Kidney tubule cell (primary cell): ENCODE results near the gene CLEC2B.
"Not testable (repeated sequence)": the region's sequence is repeated elsewhere in the genome, so short reads cannot be mapped to it uniquely, and the experiment has no call there.

Experiments
- DNase-seq: peaks from one replicate; pipeline ENCODE4 v3.0.0-alpha.2; 2018; ENCODE audit warnings: low spot score

Gene CLEC2B

GRCh38 chr12:9869307-9870161 lies at the start of gene CLEC2B:
Gene CLEC2B (minus strand): TSS chr12:9869354.
- DNase-seq, result peak; percentile 55

GRCh38 chr12:9911708-9912107 lies 42.6 kb upstream of the CLEC2B start:
- DNase-seq, result no peak

- DNase-seq, result no peak
These were observed 41.7 kb upstream of the CLEC2B start for GRCh38 chr12:9910716-9911421.

DNA sequence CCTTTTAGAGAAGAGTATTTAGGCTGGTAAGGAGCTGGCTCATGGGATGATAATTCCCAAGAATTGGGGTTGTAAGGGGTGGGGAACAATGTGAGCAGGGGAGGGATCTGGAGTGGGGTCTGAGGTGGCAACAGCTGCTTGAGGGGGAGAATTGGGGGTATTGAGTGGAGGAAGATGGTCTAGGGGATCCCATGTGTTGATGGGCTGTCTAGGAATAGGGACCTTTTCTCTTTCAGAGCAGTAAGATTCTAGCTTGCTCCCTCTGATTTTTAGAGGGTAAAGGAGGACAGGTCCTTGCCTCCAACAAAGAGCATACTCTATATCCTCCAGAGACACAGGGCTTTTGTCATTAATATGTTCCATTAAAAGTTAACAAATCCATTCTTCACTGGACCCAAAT lies 40.6 kb upstream of the CLEC2B start:
- DNase-seq, result no peak

DNA sequence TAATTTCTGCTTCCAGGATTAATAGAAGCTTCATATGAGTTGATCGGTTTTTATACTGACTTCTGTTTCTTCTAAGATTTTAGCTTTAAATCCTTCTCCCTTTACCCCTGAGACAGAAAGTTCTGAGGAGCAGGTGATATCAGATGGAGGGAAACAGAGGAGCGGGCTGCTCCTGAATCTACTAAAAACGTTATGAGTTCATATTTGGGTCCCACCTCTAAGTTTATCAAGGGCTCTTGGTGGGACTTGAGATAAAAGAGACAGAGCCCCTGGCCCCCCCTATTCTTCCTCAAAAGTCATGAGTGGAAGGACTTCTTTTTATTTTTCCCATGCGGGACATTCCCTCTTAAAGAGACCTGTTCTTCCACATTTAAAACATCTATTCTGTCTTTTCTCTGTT lies 39.2 kb upstream of the CLEC2B start:
- no peak for DNase-seq

- DNase-seq, result no peak
These were observed 38.6 kb upstream of the CLEC2B start for GRCh38 chr12:9907769-9908168.

- no peak for DNase-seq
These were observed 37.7 kb upstream of the CLEC2B start for GRCh38 chr12:9906873-9907272.

- DNase-seq, result no peak
These were observed 33.5 kb upstream of the CLEC2B start for GRCh38 chr12:9902539-9903228.

DNA sequence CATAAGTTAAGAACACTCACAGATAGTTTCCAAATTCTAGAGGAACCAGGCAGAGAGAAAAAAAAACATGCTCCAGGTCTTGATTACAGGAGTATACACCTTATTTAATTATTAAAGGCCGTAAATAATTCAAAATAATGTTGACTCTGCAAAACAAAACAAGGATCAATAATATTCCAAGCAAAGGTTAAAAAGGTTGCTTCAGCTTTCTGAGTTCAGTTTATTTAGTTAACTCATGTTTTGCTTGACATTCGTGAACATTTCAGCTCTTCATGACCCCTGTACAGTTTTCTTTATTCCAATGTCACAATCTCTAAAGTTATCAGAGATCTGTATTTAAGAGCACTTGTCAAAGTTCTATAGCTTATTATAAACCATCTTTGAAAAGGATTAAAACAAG lies 31.8 kb upstream of the CLEC2B start:
- DNase-seq, result no peak

DNA sequence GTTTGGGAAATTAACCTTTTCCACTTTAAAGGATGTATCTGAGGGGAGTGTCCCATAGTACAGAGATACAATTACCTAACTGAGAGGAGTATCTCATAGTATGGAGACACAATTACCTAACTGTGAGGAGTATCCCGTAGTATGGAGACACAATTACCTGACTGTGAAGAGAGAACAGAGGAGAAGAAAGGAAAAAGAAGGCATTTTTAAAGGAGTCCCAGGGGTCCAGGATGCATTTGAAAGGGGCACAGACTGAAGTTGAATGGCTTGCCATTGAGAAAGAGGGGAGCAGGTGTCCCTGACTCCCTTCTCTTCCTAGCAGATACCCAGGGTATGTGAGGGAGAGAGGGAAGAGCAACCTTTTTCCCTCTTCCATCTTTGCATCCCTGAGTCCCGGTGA lies 30.1 kb upstream of the CLEC2B start:
- DNase-seq, result no peak

DNA sequence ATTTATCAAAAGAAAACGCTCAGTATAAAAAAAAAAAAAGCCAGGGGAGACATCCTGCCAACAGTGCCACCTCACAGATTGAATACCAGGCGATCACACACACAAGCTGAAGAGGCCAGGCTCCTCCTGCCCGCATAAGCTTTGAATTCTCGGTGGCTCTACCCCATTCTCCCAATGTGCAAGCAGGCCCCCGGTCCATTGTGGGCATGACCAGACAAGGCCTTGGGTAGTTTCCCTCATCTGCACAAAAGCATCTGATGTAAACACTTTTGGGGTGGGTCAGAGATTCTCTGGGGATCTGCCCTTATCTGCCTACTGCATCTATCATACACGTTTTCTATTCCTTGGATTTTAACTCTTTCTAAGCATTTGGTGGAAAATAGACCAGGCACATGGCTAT lies 28.4 kb upstream of the CLEC2B start:
- no peak for DNase-seq

DNA sequence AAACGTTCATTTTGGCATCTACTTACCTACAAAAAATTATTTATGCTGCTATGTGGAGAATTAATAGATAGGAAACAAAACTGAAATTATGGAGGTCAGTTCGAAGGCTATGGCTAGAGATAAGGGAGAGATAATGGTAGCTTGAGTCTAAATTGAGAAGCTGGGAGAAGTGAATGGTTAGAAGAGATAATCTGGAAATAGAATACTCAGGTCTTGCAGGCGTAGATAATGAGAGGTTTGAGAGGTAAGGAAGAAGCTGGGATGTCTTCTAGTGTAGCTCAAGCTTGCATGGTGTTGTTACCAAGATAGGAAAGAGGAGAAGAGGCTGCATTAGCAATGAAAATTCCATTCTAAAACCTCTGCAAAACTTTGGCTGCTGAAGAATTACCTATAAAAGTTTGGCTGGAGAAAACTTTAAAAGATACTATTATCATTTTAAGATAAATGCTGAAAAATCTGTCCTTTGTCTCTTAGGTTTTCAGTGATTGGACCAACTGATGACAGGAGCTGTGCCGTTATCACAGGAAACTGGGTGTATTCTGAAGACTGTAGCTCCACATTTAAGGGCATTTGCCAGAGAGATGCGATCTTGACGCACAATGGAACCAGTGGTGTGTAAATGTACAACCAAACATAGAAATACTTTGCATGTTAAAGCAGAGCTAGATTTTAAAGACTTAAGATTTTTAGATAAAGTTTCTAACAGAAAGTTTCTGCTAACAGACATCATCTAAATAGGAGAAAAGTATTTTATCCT lies 26.2 kb upstream of the CLEC2B start:
- DNase-seq, result no peak

DNA sequence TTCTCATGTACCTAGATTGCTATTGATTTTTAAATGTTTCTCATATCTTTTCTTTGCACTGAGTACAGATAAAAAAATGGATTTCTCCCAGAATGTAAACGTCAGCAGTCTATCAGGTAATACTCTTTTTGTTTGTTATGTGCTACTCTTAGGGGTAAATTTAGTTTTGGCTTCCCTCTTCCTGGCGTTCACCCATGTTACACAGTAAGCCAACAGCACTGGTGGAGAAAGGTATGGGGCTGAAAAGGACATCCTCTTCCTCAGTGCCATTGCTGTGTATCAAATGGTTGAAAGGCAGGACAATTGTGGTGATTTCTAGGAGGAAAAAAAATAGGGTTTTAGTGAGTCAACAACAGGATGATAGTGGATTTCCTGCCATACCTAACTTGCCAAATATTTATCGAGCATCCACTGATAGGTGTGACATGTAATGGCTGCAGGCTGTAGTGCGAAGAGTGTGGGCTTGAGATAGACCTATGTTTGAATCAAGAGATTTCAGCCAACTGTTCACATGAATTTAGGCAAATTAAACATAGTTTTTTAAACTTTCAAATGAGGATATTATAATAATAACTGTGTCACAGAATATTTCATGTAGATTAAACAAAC lies 19.6 kb upstream of the CLEC2B start:
- no peak for DNase-seq

DNA sequence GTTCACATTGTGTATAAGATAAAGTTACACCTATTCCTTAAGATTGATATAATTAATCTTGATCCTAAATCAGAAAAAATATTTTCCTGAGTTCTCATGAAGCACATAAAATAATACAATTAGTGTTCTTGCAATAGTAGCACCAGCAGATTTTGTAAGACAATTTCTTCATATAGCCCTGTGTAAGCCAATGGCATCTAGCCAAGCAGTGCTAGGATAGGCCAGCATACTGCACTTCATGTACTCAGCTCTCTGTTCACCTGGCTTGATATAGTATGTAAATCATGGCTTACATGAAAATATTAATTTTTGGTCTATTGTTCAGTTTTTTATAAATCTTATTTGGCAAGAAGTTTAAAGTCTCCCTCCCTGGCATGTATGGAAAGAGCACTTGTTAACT lies 14.0 kb upstream of the CLEC2B start:
- no peak for DNase-seq

DNA sequence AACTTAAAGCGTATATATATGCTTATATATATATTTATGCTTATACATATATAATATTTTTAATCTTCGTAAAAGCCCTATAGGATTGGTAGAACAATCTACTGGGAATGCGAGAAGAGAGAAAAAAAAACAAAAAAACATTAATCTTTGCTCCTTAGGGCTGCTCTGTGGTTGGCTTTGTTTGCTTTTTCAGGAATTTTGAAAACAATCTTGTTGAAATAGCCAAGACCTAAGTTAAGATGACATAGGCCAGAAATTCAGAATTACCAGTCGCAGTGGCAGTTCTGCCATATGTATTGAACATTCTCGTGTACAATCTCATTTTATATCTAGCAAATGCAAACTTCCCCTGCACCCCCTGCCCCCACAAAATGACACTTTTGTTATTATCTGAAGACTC lies 12.8 kb upstream of the CLEC2B start:
- DNase-seq, result no peak

DNA sequence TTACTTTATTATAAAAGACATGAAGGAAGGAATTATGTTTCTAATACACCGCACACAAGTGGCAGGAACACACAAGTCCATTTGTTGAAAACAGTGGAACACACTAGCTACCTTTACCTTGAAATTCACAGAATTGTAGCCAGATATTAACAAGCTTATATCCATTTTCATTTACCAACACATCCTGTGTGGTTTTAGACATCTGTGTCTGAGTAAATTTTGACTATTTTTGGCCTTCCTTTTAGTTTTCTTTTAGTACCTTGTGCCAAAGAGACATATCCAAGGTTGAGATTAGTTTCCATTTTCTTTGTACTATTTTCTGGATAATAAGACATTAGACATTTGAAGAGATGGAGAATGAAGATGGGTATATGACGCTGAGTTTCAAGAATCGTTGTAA lies 12.1 kb upstream of the CLEC2B start, which contains the start of gene KLRF2:
Gene KLRF2, plus strand, starts transcription at position 244 of the 400 bp plus-strand sequence. Its CDS starts 107 bp downstream, at position 351.
- DNase-seq, result no peak

DNA sequence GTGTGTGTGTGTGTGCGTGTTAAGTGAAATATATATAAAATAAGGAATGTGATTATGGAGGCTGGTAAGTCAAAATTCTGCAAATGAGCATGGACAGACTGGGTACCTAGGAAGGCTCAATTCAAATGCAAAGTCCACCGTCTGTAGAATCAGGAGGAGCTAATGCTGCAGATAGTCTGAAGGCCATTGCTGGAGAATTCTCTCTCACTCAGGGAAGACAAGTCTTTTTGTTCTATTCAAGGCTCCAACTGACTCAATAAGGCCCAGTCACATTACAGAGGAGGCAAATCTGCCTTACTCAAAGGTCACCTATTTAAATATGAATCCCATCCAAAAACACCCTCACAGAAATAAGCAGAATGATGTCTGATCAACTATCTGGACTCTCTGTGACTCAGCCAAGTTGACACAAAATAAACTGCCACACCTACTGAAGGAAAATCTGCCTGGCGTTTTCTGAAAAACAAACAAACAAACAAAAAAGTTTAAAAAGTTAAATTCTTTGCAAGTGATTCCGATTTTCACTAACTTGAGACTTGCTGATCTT lies 11.5 kb upstream of the CLEC2B start:
- DNase-seq, result no peak

DNA sequence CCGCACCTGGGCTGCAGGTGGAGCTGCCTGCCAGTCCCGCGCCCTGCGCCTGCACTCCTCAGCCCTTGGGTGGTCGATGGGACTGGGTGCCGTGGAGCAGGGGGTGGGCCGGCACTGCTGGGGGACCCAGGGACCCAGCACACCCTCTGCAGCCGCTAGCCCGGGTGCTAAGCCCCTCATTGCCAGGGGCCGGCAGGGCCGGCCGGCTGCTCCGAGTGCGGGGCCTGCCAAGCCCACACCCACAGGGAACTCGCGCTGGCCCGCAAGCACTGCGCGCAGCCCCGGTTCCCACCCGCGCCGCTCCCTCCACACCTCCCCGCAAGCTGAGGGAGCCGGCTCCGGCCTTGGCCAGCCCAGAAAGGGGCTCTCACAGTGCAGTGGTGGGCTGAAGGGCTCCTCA lies 7.0 kb upstream of the CLEC2B start:
- not testable (repeated sequence) for DNase-seq

DNA sequence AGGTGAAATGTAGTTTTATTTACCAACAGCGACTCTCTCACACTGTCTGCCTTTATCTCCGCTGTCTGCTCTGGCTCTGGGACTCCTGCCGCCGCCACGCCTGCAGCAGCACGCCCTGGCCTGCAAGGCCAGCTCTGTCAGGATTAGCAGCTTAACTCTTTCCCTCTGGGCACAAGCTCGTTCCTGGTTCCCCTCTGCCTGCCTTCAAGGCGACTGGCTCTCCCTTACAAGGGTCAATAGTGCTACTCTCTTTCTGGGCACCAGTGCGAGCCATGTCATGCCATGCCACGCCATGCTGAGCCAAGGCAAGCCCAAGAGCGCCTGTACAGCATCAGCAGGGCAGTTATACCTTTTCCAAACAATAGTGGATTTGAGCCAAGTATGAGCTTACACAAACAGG lies 3.6 kb upstream of the CLEC2B start:
- no peak for DNase-seq

DNA sequence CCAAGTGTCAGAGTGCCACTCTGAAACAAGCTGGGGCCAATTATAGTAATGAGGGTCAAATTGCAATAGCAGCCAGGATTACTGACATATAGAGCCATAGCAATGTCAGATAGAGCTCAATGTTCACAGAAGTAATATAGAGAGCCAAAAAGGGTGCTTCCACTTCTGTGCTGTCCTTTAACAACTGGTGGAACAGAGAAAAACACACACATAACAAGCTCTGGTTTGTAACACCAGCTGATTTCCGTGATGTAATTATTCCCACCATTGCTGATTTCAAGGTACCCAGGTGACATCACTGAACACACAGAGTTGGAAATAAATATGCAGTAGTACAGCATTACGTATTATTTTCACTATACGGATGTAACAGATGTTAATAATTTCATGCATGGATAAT lies 3.0 kb upstream of the CLEC2B start:
- DNase-seq, result no peak

- no peak for DNase-seq
These were observed 1.2 kb upstream of the CLEC2B start for GRCh38 chr12:9870286-9870866.
